SK-N-SH (cell line): ENCODE measurements around the gene ASGR1. TPM values are rescaled to one million over a fixed set of nuclear protein-coding genes. Genes with fewer than 3 reads are reported as not detected.

Source experiments
- CTCF ChIA-PET: fragments of 300-600, 350-600 bp; formaldehyde crosslinking; extraction: SDS; loops from one replicate; lab custom pipeline; 2021; lab: Yijun Ruan, JAX
- POLR2A ChIA-PET: fragments of 350-600 bp; sonication (Branson Sonifier 250); formaldehyde crosslinking; extraction: SDS; loops from one replicate; lab custom pipeline; 2020; ENCODE audit warnings: antibody characterized with exemption, inconsistent platforms; lab: Yijun Ruan, JAX
- DNase-seq: peaks from one replicate; pipeline ENCODE4 v3.0.0; 2012
- H2AFZ ChIP-seq: fragments of 200-600 bp; sonication (generic); 2 replicates; pipeline ENCODE4 v1.8.1; 2016; ENCODE audit warnings: antibody characterized with exemption, mild to moderate bottlenecking, low read depth
- H3F3A ChIP-seq: fragments of 200-600 bp; sonication (generic); replicated peaks from 2 replicates; pipeline ENCODE3; 2016; ENCODE audit warnings: antibody characterized with exemption, mild to moderate bottlenecking; ENCODE audit not compliant: insufficient read depth
- H3K27ac ChIP-seq, 2 experiments: fragments of 200-500 bp in 1 of 2; fragments of 200-600 bp in 1 of 2; sonication (Bioruptor generic) in 1 of 2; sonication (generic), shearing (Covaris generic) in 1 of 2; 2 replicates each; pipeline versions ENCODE4 v1.5.1 to v1.6.1; 2014 to 2016; ENCODE audit warnings: low read depth in 2 of 2, inconsistent platforms in 1 of 2, low read length in 1 of 2, mild to moderate bottlenecking in 1 of 2, mixed read lengths in 1 of 2
- H3K27me3 ChIP-seq: fragments of 200-600 bp; sonication (generic), shearing (Covaris generic); 2 replicates; pipeline ENCODE4 v1.6.1; 2016; ENCODE audit warnings: mixed run types; ENCODE audit not compliant: insufficient read depth
- H3K36me3 ChIP-seq, 2 experiments: fragments of 200-500 bp in 1 of 2; fragments of 200-600 bp in 1 of 2; sonication (Bioruptor generic) in 1 of 2; sonication (generic) in 1 of 2; replicated peaks in 1 of 2; 2 replicates each; pipeline versions ENCODE3 to v1.5.1; 2014 to 2016; ENCODE audit warnings: low read length in 1 of 2, mild to moderate bottlenecking in 1 of 2; ENCODE audit not compliant: insufficient read depth in 2 of 2, control insufficient read depth in 1 of 2
- H3K4me1 ChIP-seq, 2 experiments: fragments of 200-500 bp in 1 of 2; fragments of 200-600 bp in 1 of 2; sonication (Bioruptor generic) in 1 of 2; sonication (generic), shearing (Covaris generic) in 1 of 2; 2 replicates each; pipeline versions ENCODE4 v1.5.1 to v1.6.1; 2014 to 2016; ENCODE audit warnings: low read depth in 1 of 2, low read length in 1 of 2, mixed run types in 1 of 2; ENCODE audit not compliant: insufficient read depth in 2 of 2, control insufficient read depth in 1 of 2
- H3K4me2 ChIP-seq: fragments of 200-600 bp; sonication (generic), shearing (Covaris generic); 2 replicates; pipeline ENCODE4 v1.6.1; 2017; ENCODE audit warnings: mixed run types
- H3K4me3 ChIP-seq, 2 experiments: fragments of 200-500 bp in 1 of 2; fragments of 200-600 bp in 1 of 2; sonication (Bioruptor generic) in 1 of 2; sonication (generic), shearing (Covaris generic) in 1 of 2; 2 replicates each; pipeline versions ENCODE4 v1.5.1 to v1.8.1; 2014 to 2016; ENCODE audit warnings: low read depth in 2 of 2, inconsistent platforms in 1 of 2, low read length in 1 of 2, mild to moderate bottlenecking in 1 of 2, mixed read lengths in 1 of 2, moderate library complexity in 1 of 2
- H3K79me2 ChIP-seq: fragments of 200-600 bp; sonication (generic); 2 replicates; pipeline ENCODE4 v1.8.1; 2017; ENCODE audit warnings: mild to moderate bottlenecking; ENCODE audit not compliant: insufficient read depth
- H3K9ac ChIP-seq: fragments of 200-600 bp; sonication (generic); 2 replicates; pipeline ENCODE4 v1.6.1; 2017; ENCODE audit warnings: mixed run types
- H3K9me2 ChIP-seq: fragments of 200-600 bp; sonication (generic); 2 replicates; pipeline ENCODE4 v1.6.1; 2017; ENCODE audit warnings: mixed run types
- H3K9me3 ChIP-seq: fragments of 200-600 bp; sonication (generic); 2 replicates; pipeline ENCODE4 v1.6.1; 2017; ENCODE audit warnings: mixed run types, mild to moderate bottlenecking, moderate library complexity
- H4K20me1 ChIP-seq: fragments of 200-600 bp; sonication (generic); 2 replicates; pipeline ENCODE4 v1.6.1; 2017; ENCODE audit warnings: mild to moderate bottlenecking, mixed run types; ENCODE audit not compliant: insufficient read depth
- CHD2 ChIP-seq: fragments of 150-350 bp; IDR thresholded peaks from 2 replicates; pipeline ENCODE4 v1.6.1; 2018; ENCODE audit warnings: low read length; ENCODE audit not compliant: partially characterized antibody
- CTCF ChIP-seq: fragments of 200-600 bp; sonication (generic); IDR thresholded peaks from 2 replicates; pipeline ENCODE4 v1.6.1; 2017; ENCODE audit warnings: antibody characterized with exemption, mild to moderate bottlenecking, moderate library complexity
- ELF1 ChIP-seq: IDR thresholded peaks from 2 replicates; pipeline ENCODE4 v1.4.0; 2012
- MAX ChIP-seq: IDR thresholded peaks from 2 replicates; pipeline ENCODE4 v1.4.0; 2012; ENCODE audit warnings: low read depth
- MEF2A ChIP-seq: IDR thresholded peaks from 2 replicates; pipeline ENCODE4 v1.4.0; 2012; ENCODE audit warnings: low read depth, borderline replicate concordance
- NFIC ChIP-seq: IDR thresholded peaks from 2 replicates; pipeline ENCODE4 v1.4.0; 2012; ENCODE audit warnings: borderline replicate concordance
- PBX3 ChIP-seq: IDR thresholded peaks from 2 replicates; pipeline ENCODE4; 2012
- POLR2AphosphoS5 ChIP-seq: IDR thresholded peaks from 2 replicates; pipeline ENCODE4 v1.6.1; 2012; ENCODE audit warnings: low read depth, low read length
- RAD21 ChIP-seq: IDR thresholded peaks from 2 replicates; pipeline ENCODE4 v1.6.1; 2012; ENCODE audit warnings: mild to moderate bottlenecking, low read length
- REST ChIP-seq: IDR thresholded peaks from 2 replicates; pipeline ENCODE4 v1.6.1; 2012; ENCODE audit warnings: mild to moderate bottlenecking, low read depth, low read length, moderate library complexity
- TEAD4 ChIP-seq: IDR thresholded peaks from 2 replicates; pipeline ENCODE4 v1.4.0; 2012; ENCODE audit warnings: mild to moderate bottlenecking, borderline replicate concordance; ENCODE audit not compliant: insufficient read depth
- USF2 ChIP-seq: fragments of 150-350 bp; IDR thresholded peaks from 2 replicates; pipeline ENCODE4 v1.6.1; 2017; ENCODE audit warnings: antibody characterized with exemption, low read length, low read depth, borderline replicate concordance
- YY1 ChIP-seq: IDR thresholded peaks from 2 replicates; pipeline ENCODE4 v1.4.0; 2012; ENCODE audit warnings: low read depth, mild to moderate bottlenecking
- WGBS: methylation state at CpG from one replicate; pipeline ENCODE4 v1.1.6; 2017; ENCODE audit warnings: low lambda C conversion rate; 5-methylcytosine and 5-hydroxymethylcytosine counted together
- polyA plus RNA-seq, 3 experiments: library from polyadenylated mRNA; depleted of rRNA; stranded (reverse); fragments of >200 nt; gene quantifications; 2 replicates each; pipeline ENCODE4 v1.2.3, GENCODE V29; 2012

ASGR1 gene
- polyA plus RNA-seq, 1 of the 3 experiments (the other 2 are of a cell fraction) = 2.1 TPM

DNA sequence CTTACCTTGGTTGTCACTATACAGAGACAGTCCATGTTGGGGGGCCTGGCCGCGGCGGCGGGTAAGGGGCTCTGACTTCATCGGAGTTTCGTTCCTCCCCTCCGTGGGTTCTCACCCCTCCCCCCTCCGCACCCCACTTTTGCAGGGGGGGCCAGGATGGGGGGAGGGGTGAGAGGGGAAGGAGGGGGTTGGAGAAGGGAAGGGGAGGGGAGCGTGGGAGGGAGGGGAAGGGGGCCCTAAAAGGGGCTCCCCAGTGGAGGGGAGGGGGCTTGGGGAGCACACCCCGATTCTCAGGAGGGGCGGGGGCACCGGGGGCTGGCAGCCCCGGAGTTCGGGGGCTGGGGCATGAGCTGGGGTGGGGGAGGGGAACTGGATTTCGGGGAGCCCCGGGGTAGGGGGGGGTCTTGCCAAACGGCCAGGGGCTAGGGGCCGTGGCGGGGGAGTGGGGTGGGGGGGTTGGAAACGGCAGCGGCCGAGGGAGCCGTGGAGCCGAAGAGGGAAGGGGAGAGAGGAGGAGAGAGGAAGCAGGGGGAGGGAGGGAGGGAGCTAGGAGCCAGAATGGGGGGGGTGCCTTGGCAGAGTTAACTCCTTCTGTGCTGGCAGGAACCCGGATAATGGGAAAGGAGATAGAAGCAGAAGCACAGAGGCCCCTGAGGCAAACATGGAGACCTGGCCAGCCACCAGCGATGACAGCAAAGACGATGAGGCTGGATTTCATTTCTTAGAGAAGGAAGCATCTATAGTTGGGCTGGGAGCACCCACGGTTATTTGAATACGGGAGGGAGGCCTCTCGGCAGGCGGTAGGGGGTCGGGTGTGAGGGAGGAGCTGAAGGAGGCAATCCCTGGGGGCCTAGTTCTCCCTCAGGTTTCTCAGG lies 38.2 kb upstream of the ASGR1 start:
- POLR2A ChIA-PET = no interaction called here
- peak overlapping the region; percentile 60 to 96; a peak in 3 of 4 replicates for H3K27ac ChIP-seq
- no peaks in the 10 kb centered on the region for H3K9me3 ChIP-seq
- peaks cover 4 to 15% of the 10 kb centered on the region in 2 experiments for H3K36me3 ChIP-seq
- DNase-seq = peak; percentile 82
- CTCF ChIA-PET = interaction anchor here (1.2 kb wide), 1 partner anchor 195 kb away, joined by 3 read pairs; no protein-coding TSS in a partner anchor
- no peaks in the 10 kb centered on the region for H3K27me3 ChIP-seq
- peak overlapping the region; percentile 88 for H3K9ac ChIP-seq
- no peak for TF ChIP-seq ELF1
- 0 out of 2 replicates have a peak, but pooled peaks have one; percentile 1 for TF ChIP-seq RAD21
- peak; percentile 12 for TF ChIP-seq CHD2
- 10% methylated on average over 31 of the region's 32 CpGs for WGBS
- H4K20me1 ChIP-seq = peaks cover 14% of the 10 kb centered on the region
- H3K4me1 ChIP-seq = peaks cover 23 to 64% of the 10 kb centered on the region in 2 experiments; a peak in 3 of 4 replicates
- peaks cover 55% of the 10 kb centered on the region for H3F3A ChIP-seq
- peak overlapping the region; percentile 97 for H3K4me2 ChIP-seq
- H3K79me2 ChIP-seq = peaks cover 57% of the 10 kb centered on the region
- H3K9me2 ChIP-seq = no peaks in the 10 kb centered on the region
- peak overlapping the region; percentile 80; the same call in 1 of the 2 replicates for H2AFZ ChIP-seq
- H3K4me3 ChIP-seq = peak overlapping the region; percentile 61 to 74

DNA sequence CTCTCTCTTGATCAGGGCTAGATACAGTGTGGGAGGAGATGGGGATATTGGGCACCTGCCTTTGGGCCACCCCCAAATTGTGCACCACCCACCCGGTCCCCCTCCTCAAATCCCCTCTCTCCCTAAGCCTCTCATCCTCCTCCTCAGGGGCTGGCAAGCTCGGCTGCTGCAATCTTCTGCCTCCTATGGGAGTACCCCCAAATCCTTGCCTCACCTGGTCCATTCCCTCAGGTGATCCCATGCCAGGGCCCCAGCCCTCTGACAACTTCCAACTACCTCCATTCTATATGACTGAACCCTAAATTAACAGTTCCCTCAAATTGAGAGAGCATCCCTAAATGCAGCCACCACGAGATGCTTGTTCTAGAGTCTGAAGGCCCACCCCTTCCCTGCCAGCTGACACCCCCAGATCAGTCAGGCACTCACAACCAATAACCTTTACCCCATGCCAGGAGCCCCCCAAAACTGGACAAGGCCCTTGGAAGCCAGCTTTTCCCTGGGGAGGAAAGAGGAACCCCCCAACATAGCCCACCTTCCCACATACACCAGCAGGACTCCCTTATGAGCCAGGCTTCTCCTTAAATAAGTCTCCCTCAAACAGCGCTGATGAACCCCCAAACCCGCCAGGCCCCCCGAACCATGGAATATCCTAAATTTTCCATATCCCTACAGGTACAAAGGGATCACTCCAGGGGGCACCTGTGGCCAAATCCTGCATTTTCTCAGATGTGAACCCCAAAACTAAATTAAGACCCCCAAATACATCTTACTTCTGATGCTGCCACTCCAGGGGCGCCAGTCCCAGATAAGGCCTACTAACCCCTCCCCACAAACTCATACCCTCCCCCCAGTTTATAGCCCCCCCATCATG lies 37.3 kb upstream of the ASGR1 start:
- ChIA-PET CTCF (interaction anchor here (1.0 to 3.7 kb wide), 4 partner anchors 12 to 194 kb away, joined by 3 to 37 read pairs (median 3); partner anchors contain the start of gene DVL2), POLR2A (interaction anchor here (1.0 kb wide), 1 partner anchor 22 kb away, joined by 6 read pairs; the partner anchor contains the start of gene PHF23)
- Histone ChIP-seq H3K9ac (peak overlapping the region; percentile 88), H3F3A (peaks cover 53% of the 10 kb centered on the region), H4K20me1 (peaks cover 18% of the 10 kb centered on the region), H3K27me3 (no peaks in the 10 kb centered on the region), H3K4me2 (peak overlapping the region; percentile 97), H3K27ac (peak overlapping the region; percentile 60 to 96), H3K9me3 (no peaks in the 10 kb centered on the region), H3K4me1 (peaks cover 26 to 63% of the 10 kb centered on the region in 2 experiments; a peak in 3 of 4 replicates), H3K4me3 (peak overlapping the region; percentile 61 to 74), H3K9me2 (no peaks in the 10 kb centered on the region), H3K36me3 (peaks cover 0 to 8% of the 10 kb centered on the region in 2 experiments), H2AFZ (no peak overlapping the region), H3K79me2 (peaks cover 57% of the 10 kb centered on the region)
- WGBS = 9% methylated on average over 7 of the region's 7 CpGs
- no peak for DNase-seq
- TF ChIP-seq CHD2 (no peak), MAX (no peak), NFIC (no peak), YY1 (no peak), POLR2AphosphoS5 (no peak), CTCF (no peak), PBX3 (no peak), REST (no peak), USF2 (no peak), MEF2A (no peak), TEAD4 (no peak)
